ENCODE data around the gene CCDC201. TPM values are rescaled to one million over a fixed set of nuclear protein-coding genes. Genes with fewer than 3 reads are reported as not detected.
"Not testable (repeated sequence)": the region's sequence is repeated elsewhere in the genome, so short reads cannot be mapped to it uniquely, and the experiment has no call there.

CCDC201 gene
- total RNA-seq, 1 experiment from 2014 or later, result not detected

GRCh38 chr7:45829846-45830245 is 43.0 kb downstream of the CCDC201 start:
- not testable (repeated sequence) for H3K79me1 ChIP-seq (ENCODE audit: insufficient read depth, low read depth, low read length, poor library complexity, severe bottlenecking); H4K91ac ChIP-seq (ENCODE audit: insufficient read length, low read depth, low read length); H3K9me3 ChIP-seq (ENCODE audit: control insufficient read depth, low read depth, low read length); H2BK20ac ChIP-seq (ENCODE audit: low read depth, low read length, poor library complexity, severe bottlenecking); H3K27ac Mint-ChIP-seq; H3K4me2 ChIP-seq (ENCODE audit: insufficient read depth, insufficient read length, low read length); H3K56ac ChIP-seq (ENCODE audit: insufficient read length, low read depth, low read length); H4K5ac ChIP-seq (ENCODE audit: insufficient read length, low read depth, low read length); H3K18ac ChIP-seq (ENCODE audit: insufficient read length, low read depth, low read length); H2AFZ ChIP-seq (ENCODE audit: low read length); H3K23ac ChIP-seq (ENCODE audit: insufficient read length, low read depth, low read length); H2BK12ac ChIP-seq (ENCODE audit: insufficient read length, low read depth, low read length); H3K27me3 ChIP-seq (ENCODE audit: insufficient read depth, low read length); H3K9ac ChIP-seq (ENCODE audit: extremely low read depth, insufficient read length, low read length); H2BK5ac ChIP-seq (ENCODE audit: insufficient read length, low read length); H3K14ac ChIP-seq (ENCODE audit: insufficient read depth, low read length); H2BK120ac ChIP-seq (ENCODE audit: low read depth, low read length, poor library complexity, severe bottlenecking); H2BK15ac ChIP-seq (ENCODE audit: low read depth, low read length); H3K4me1 ChIP-seq (ENCODE audit: insufficient read depth, low read length); DNase-seq; H3K36me3 Mint-ChIP-seq (ENCODE audit: insufficient read depth in 1 of 3, low read depth in 3 of 3); H3K4ac ChIP-seq (ENCODE audit: low read depth, low read length); H3K79me2 ChIP-seq (ENCODE audit: insufficient read depth, low read length); H3K27ac ChIP-seq (ENCODE audit: insufficient read length, low read depth, low read length); H3K4me1 Mint-ChIP-seq; H3K23me2 ChIP-seq (ENCODE audit: insufficient read length, low read depth, low read length, poor library complexity, severe bottlenecking); H3K4me3 Mint-ChIP-seq; H3T11ph ChIP-seq (ENCODE audit: low read length); H4K20me1 ChIP-seq (ENCODE audit: control insufficient read depth, insufficient read depth, insufficient read length); H3K27me3 Mint-ChIP-seq (ENCODE audit: low read depth); H3K9me3 Mint-ChIP-seq; H2AK5ac ChIP-seq (ENCODE audit: insufficient read length, low read length); H4K8ac ChIP-seq (replicated peaks; ENCODE audit: insufficient read length, low read depth, low read length)
- WGBS (ENCODE audit: extremely low coverage, insufficient read length, low lambda C conversion rate), result no CpG with 5 or more reads among the region's 12 CpGs

GRCh38 chr7:45827731-45828130 is 45.2 kb downstream of the CCDC201 start:
- not testable (repeated sequence) for H3K23me2 ChIP-seq (ENCODE audit: insufficient read length, low read depth, low read length, poor library complexity, severe bottlenecking); H3K27ac Mint-ChIP-seq; H3T11ph ChIP-seq (ENCODE audit: low read length); H2BK120ac ChIP-seq (ENCODE audit: low read depth, low read length, poor library complexity, severe bottlenecking); H4K20me1 ChIP-seq (ENCODE audit: control insufficient read depth, insufficient read depth, insufficient read length); H3K4ac ChIP-seq (ENCODE audit: low read depth, low read length); H2BK5ac ChIP-seq (ENCODE audit: insufficient read length, low read length); H3K27me3 ChIP-seq (ENCODE audit: insufficient read depth, low read length); H3K14ac ChIP-seq (ENCODE audit: insufficient read depth, low read length); H4K5ac ChIP-seq (ENCODE audit: insufficient read length, low read depth, low read length); H3K18ac ChIP-seq (ENCODE audit: insufficient read length, low read depth, low read length); H3K27me3 Mint-ChIP-seq (ENCODE audit: low read depth); H4K8ac ChIP-seq (replicated peaks; ENCODE audit: insufficient read length, low read depth, low read length); H3K4me2 ChIP-seq (ENCODE audit: insufficient read depth, insufficient read length, low read length); H2BK15ac ChIP-seq (ENCODE audit: low read depth, low read length); H3K79me2 ChIP-seq (ENCODE audit: insufficient read depth, low read length); H3K36me3 Mint-ChIP-seq (ENCODE audit: insufficient read depth in 1 of 3, low read depth in 3 of 3); H4K91ac ChIP-seq (ENCODE audit: insufficient read length, low read depth, low read length); H3K9me3 ChIP-seq (ENCODE audit: control insufficient read depth, low read depth, low read length); H3K4me1 Mint-ChIP-seq; H3K4me1 ChIP-seq (ENCODE audit: insufficient read depth, low read length); H3K4me3 Mint-ChIP-seq; H3K79me1 ChIP-seq (ENCODE audit: insufficient read depth, low read depth, low read length, poor library complexity, severe bottlenecking); H3K9me3 Mint-ChIP-seq; H2BK12ac ChIP-seq (ENCODE audit: insufficient read length, low read depth, low read length); H3K27ac ChIP-seq (ENCODE audit: insufficient read length, low read depth, low read length); H2AFZ ChIP-seq (ENCODE audit: low read length); H3K56ac ChIP-seq (ENCODE audit: insufficient read length, low read depth, low read length); H3K23ac ChIP-seq (ENCODE audit: insufficient read length, low read depth, low read length); H2AK5ac ChIP-seq (ENCODE audit: insufficient read length, low read length); DNase-seq; H2BK20ac ChIP-seq (ENCODE audit: low read depth, low read length, poor library complexity, severe bottlenecking); H3K9ac ChIP-seq (ENCODE audit: extremely low read depth, insufficient read length, low read length)
- no CpG with 5 or more reads among the region's 13 CpGs for WGBS (ENCODE audit: extremely low coverage, insufficient read length, low lambda C conversion rate)

All from H9 (cell line).